A549 (cell line): ENCODE measurements around the gene KRT7. TPM values are rescaled to one million over a fixed set of nuclear protein-coding genes. Genes with fewer than 3 reads are reported as not detected.
A peak's percentile ranks its signal among the peaks of the same experiment; 100 is the strongest.

ENCODE experiments used
- ATAC-seq, 2 experiments: fragments of 200-7000 bp in 1 of 2; fragments of >200 bp in 1 of 2; cut with Nextera tagmentation in 1 of 2; cut with Tn5 transposase in 1 of 2; 3 replicates each; pipeline versions ENCODE4 v1.8.0 to v1.9.1; 2018 to 2020; ENCODE audit warnings: mild to moderate bottlenecking in 1 of 2, moderate library complexity in 1 of 2
- CTCF ChIA-PET: fragments of 300-600 bp; sonication (Branson Sonifier 250); formaldehyde crosslinking; extraction: SDS; loops from one replicate; lab custom pipeline; 2021; ENCODE audit warnings: antibody characterized with exemption, inconsistent platforms; lab: Yijun Ruan, JAX
- POLR2A ChIA-PET: fragments of 350-600 bp; formaldehyde crosslinking; extraction: SDS; loops from one replicate; lab custom pipeline; 2021; ENCODE audit warnings: antibody characterized with exemption, inconsistent platforms; lab: Yijun Ruan, JAX
- DNase-seq, 2 experiments: peaks; one replicate each; pipeline versions ENCODE4 v3.0.0 to v3.0.0-alpha.2; 2011 to 2016; ENCODE audit warnings: low read depth in 1 of 2, low spot score in 1 of 2
- FAIRE-seq: peaks from 2 replicates; lab custom pipeline; 2011; peaks lifted over from hg19 to GRCh38; lab: Jason Lieb, UNC
- H3K27ac ChIP-seq, 2 experiments: fragments of >200 bp; sonication (Bioruptor Twin); formaldehyde crosslinking; 3 replicates each; pipeline ENCODE4 v1.5.1; 2016 to 2017
- H3K4me1 ChIP-seq: fragments of >200 bp; sonication (Bioruptor Twin); formaldehyde crosslinking; 3 replicates; pipeline ENCODE4 v1.6.1; 2016
- H3K4me2 ChIP-seq: fragments of >200 bp; sonication (Bioruptor Twin); formaldehyde crosslinking; 3 replicates; pipeline ENCODE4 v1.6.1; 2016
- H3K4me3 ChIP-seq: fragments of >200 bp; sonication (Bioruptor Twin); formaldehyde crosslinking; 3 replicates; pipeline ENCODE4 v1.5.1; 2016
- H3K9me3 ChIP-seq: fragments of >200 bp; sonication (Bioruptor Twin); formaldehyde crosslinking; 3 replicates; pipeline ENCODE4 v1.6.1; 2016
- ATOH8 ChIP-seq: fragments of 250-450 bp; sonication (Bioruptor Pico); IDR thresholded peaks from 2 replicates; pipeline ENCODE4 v1.5.0; 2020; ENCODE audit warnings: low read depth, mild to moderate bottlenecking, moderate library complexity
- BCL3 ChIP-seq: fragments of >200 bp; sonication (Bioruptor Twin); formaldehyde crosslinking; IDR thresholded peaks from 3 replicates; pipeline ENCODE4 v1.6.1; 2016
- BHLHE40 ChIP-seq: IDR thresholded peaks from 2 replicates; pipeline ENCODE4 v1.6.1; 2012; ENCODE audit warnings: low read depth, low read length, inconsistent platforms
- CBX8 ChIP-seq: fragments of 200-600 bp; sonication (generic); IDR thresholded peaks from 2 replicates; pipeline ENCODE4 v1.6.1; 2016
- CHD4 ChIP-seq: fragments of 200-600 bp; sonication (generic); IDR thresholded peaks from 2 replicates; pipeline ENCODE4 v1.6.1; 2016; ENCODE audit warnings: antibody characterized with exemption, mild to moderate bottlenecking, borderline replicate concordance
- E2F6 ChIP-seq: IDR thresholded peaks from 2 replicates; pipeline ENCODE4 v1.6.1; 2012; ENCODE audit warnings: low read depth, borderline replicate concordance
- ELK1 ChIP-seq: fragments of 150-350 bp; IDR thresholded peaks from 2 replicates; pipeline ENCODE4 v1.6.1; 2014; ENCODE audit warnings: low read depth, mild to moderate bottlenecking, low read length
- HES2 ChIP-seq: fragments of >200 bp; sonication (Bioruptor Twin); formaldehyde crosslinking; IDR thresholded peaks from 2 replicates; pipeline ENCODE4 v1.6.1; 2016
- HMGXB4 ChIP-seq: fragments of 250-450 bp; sonication (Bioruptor Pico); IDR thresholded peaks from 2 replicates; pipeline ENCODE4 v1.5.0; 2021; ENCODE audit warnings: mild to moderate bottlenecking, moderate library complexity, borderline replicate concordance
- HOXB13 ChIP-seq: fragments of 250-450 bp; sonication (Bioruptor Pico); IDR thresholded peaks from 2 replicates; pipeline ENCODE4 v1.5.0; 2020; ENCODE audit warnings: low read depth, mild to moderate bottlenecking, moderate library complexity
- HOXB5 ChIP-seq: fragments of 250-450 bp; sonication (Bioruptor Pico); IDR thresholded peaks from 2 replicates; pipeline ENCODE4 v1.5.0; 2020; ENCODE audit warnings: mild to moderate bottlenecking, moderate library complexity
- MAZ ChIP-seq: fragments of 150-350 bp; IDR thresholded peaks from 2 replicates; pipeline ENCODE4 v1.6.1; 2014; ENCODE audit warnings: antibody characterized with exemption, low read depth, low read length, borderline replicate concordance
- NFE2L2 ChIP-seq: fragments of 150-350 bp; conservative IDR thresholded peaks from 2 replicates; pipeline ENCODE4 v1.6.1; 2014; ENCODE audit warnings: low read length
- NPAS2 ChIP-seq: fragments of 250-450 bp; sonication (Bioruptor Pico); IDR thresholded peaks from 2 replicates; pipeline ENCODE4 v1.8.0; 2022; ENCODE audit warnings: mild to moderate bottlenecking, moderate library complexity, borderline replicate concordance
- NR3C1 ChIP-seq: fragments of >200 bp; sonication (Bioruptor Twin); formaldehyde crosslinking; IDR thresholded peaks from 3 replicates; pipeline ENCODE4 v1.6.1; 2017
- POLR2A ChIP-seq: IDR thresholded peaks from 2 replicates; pipeline ENCODE4 v1.6.1; 2012; ENCODE audit warnings: mild to moderate bottlenecking, low read length
- RAD21 ChIP-seq, 2 experiments: fragments of >200 bp in 1 of 2; sonication (Bioruptor Twin) in 1 of 2; formaldehyde crosslinking in 1 of 2; IDR thresholded peaks in 1 of 2; conservative IDR thresholded peaks in 1 of 2; 2 replicates in 1 of 2; 3 replicates in 1 of 2; pipeline ENCODE4 v1.6.1; 2012 to 2018; ENCODE audit warnings: inconsistent platforms in 1 of 2
- RARB ChIP-seq: fragments of 250-450 bp; sonication (Bioruptor Pico); IDR thresholded peaks from 2 replicates; pipeline ENCODE4 v1.8.0; 2021; ENCODE audit warnings: mild to moderate bottlenecking, moderate library complexity
- USF2 ChIP-seq: fragments of 450-650 bp; IDR thresholded peaks from 2 replicates; pipeline ENCODE4 v1.6.1; 2014; ENCODE audit warnings: antibody characterized with exemption
- ZC3H11A ChIP-seq: fragments of 450-650 bp; IDR thresholded peaks from 2 replicates; pipeline ENCODE4 v1.6.1; 2014; ENCODE audit warnings: antibody characterized with exemption, mild to moderate bottlenecking
- ZNF302 ChIP-seq: fragments of 250-450 bp; sonication (Bioruptor Pico); IDR thresholded peaks from 2 replicates; pipeline ENCODE4 v1.9.0; 2021; ENCODE audit warnings: inconsistent platforms, mild to moderate bottlenecking, moderate library complexity
- ZSCAN20 ChIP-seq: fragments of 250-450 bp; sonication (Bioruptor Pico); IDR thresholded peaks from 2 replicates; pipeline ENCODE4 v1.8.0; 2022; ENCODE audit warnings: mild to moderate bottlenecking, moderate library complexity
- WGBS: methylation state at CpG from one replicate; pipeline ENCODE4 v1.1.6; 2017; ENCODE audit errors: missing lambda C conversion rate; 5-methylcytosine and 5-hydroxymethylcytosine counted together
- polyA plus RNA-seq, 4 experiments: library from polyadenylated mRNA; depleted of rRNA in 3 of 4; stranded (reverse); fragments of >200 nt; fragmentation: RNase III in 1 of 4; extraction: RNeasy Plus Mini Kit Qiagen cat#74134 plus additional on column Dnase treatment in 1 of 4; gene quantifications; 2 replicates in 3 of 4; 3 replicates in 1 of 4; pipeline ENCODE4 v1.2.3, GENCODE V29; 2011 to 2017

Gene KRT7
- polyA plus RNA-seq, 2 of the 4 experiments (the other 2 are of a cell fraction): 2,623 to 3,055 TPM

GRCh38 chr12:52259657-52260243 lies 26.7 kb downstream of the KRT7 start:
- peak; percentile 19 to 22; a peak in 1 of 5 replicates for TF ChIP-seq RAD21 (conservative IDR thresholded peaks at IDR 0.05 in 1 of 2, IDR thresholded peaks at IDR 0.05 in 1 of 2)
- no peak for TF ChIP-seq NPAS2 (CRISPR knock-in tag)
- TF ChIP-seq HOXB5 (CRISPR knock-in tag): 0 out of 2 replicates have a peak, but pooled peaks have one; percentile 26
- CTCF ChIA-PET: interaction anchor here (0.9 to 14.8 kb wide), 11 partner anchors 9 to 620 kb away, joined by 3 to 301 read pairs (median 5); partner anchors contain the start of gene KRT86
- Histone ChIP-seq H3K4me2 (0 out of 3 replicates have a peak overlapping the region, but pooled peaks have one; percentile 1), H3K4me3 (no peak overlapping the region), H3K4me1 (peaks cover 51% of the 10 kb centered on the region), H3K9me3 (no peaks in the 10 kb centered on the region), H3K27ac (peak overlapping the region; percentile 68 to 74)
- WGBS: 77% methylated on average over 6 of the region's 6 CpGs
- DNase-seq: no peak
- no peak for ATAC-seq
- POLR2A ChIA-PET: interaction anchor here (1.8 to 18.5 kb wide), 2 partner anchors 9 to 20 kb away, joined by 6 to 383 read pairs; partner anchors contain the start of gene KRT86
- peak; percentile 36 for FAIRE-seq

- Histone ChIP-seq H3K4me2 (0 out of 3 replicates have a peak overlapping the region, but pooled peaks have one; percentile 1), H3K4me1 (peaks cover 44% of the 10 kb centered on the region), H3K4me3 (no peak overlapping the region), H3K9me3 (no peaks in the 10 kb centered on the region), H3K27ac (peak overlapping the region; percentile 68 to 74)
- WGBS: 71% methylated on average over 9 of the region's 9 CpGs
- no peak for ATAC-seq
- FAIRE-seq: no peak
- no peak for DNase-seq
- ChIA-PET CTCF (interaction anchor here (1.1 to 14.8 kb wide), 8 partner anchors 8 to 619 kb away, joined by 4 to 301 read pairs (median 10); partner anchors contain the start of gene KRT86), POLR2A (interaction anchor here (1.8 to 18.5 kb wide), 2 partner anchors 10 to 19 kb away, joined by 6 to 383 read pairs; partner anchors contain the start of gene KRT86)
- TF ChIP-seq ELK1 (no peak), POLR2A (no peak), HMGXB4 (CRISPR knock-in tag) (no peak), HES2 (no peak), ZC3H11A (no peak), BCL3 (no peak), USF2 (no peak), CHD4 (no peak), RARB (CRISPR knock-in tag) (no peak), NR3C1 (no peak), CBX8 (no peak), E2F6 (no peak), ZNF302 (CRISPR knock-in tag) (no peak), ZSCAN20 (no peak), ATOH8 (CRISPR knock-in tag) (no peak), BHLHE40 (no peak), NFE2L2 (no peak), MAZ (no peak), HOXB13 (no peak)
These were observed 27.5 kb downstream of the KRT7 start for GRCh38 chr12:52260361-52261207.
